HG03521 (cell line): ENCODE results near the gene SRP9.
"Not testable (repeated sequence)": the region's sequence is repeated elsewhere in the genome, so short reads cannot be mapped to it uniquely, and the experiment has no call there.

ENCODE experiments used
- ATAC-seq: cut with Tn5 transposase; IDR thresholded peaks from one replicate; pipeline ENCODE4 v1.9.1; 2021; ENCODE audit warnings: mild to moderate bottlenecking, moderate library complexity; ENCODE audit not compliant: unreplicated experiment

SRP9 gene

GRCh38 chr1:225772848-225773247, 4.8 kb upstream of the SRP9 start:
- no peak for ATAC-seq

GRCh38 chr1:225774281-225775147, 3.1 kb upstream of the SRP9 start:
- no peak for ATAC-seq

DNA sequence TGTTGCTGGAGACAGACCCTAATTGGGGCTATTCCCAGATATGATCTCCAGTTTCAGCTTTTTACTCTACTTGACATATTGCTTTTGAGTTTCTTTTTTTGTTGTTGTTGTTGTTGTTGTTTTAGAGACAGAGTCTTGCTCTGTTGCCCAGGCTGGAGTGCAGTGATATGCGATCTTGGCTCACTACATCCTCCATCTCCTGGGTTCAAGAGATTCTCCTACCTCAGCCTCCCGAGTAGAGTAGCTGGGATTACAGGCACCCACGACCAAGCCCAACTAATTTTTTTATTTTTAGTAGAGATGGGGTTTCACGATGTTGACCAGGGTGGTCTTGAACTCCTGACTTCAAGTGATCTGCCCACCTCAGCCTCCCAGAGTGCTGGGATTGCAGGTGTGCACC, 1.3 kb upstream of the SRP9 start:
- no peak for ATAC-seq

- ATAC-seq = peak; percentile 9
Observed at GRCh38 chr1:225777058-225777582, 506 bp upstream of the SRP9 start.

DNA sequence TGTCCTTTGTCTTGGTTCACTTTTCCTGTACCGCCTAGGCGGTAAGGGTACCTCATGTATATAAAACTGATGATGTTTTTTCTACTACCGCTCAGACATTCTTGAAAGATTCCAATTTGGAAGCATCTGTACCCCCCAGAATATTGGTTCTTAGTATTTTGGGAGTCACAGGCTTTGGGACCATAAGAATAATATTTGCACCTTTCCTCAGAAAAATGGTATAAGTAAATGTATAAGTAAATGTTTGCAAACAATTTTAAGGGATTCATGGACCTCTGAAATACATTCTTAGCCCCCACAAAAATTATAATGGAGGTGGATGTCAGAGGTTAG, 677 bp downstream of the SRP9 start:
- ATAC-seq = no peak

DNA sequence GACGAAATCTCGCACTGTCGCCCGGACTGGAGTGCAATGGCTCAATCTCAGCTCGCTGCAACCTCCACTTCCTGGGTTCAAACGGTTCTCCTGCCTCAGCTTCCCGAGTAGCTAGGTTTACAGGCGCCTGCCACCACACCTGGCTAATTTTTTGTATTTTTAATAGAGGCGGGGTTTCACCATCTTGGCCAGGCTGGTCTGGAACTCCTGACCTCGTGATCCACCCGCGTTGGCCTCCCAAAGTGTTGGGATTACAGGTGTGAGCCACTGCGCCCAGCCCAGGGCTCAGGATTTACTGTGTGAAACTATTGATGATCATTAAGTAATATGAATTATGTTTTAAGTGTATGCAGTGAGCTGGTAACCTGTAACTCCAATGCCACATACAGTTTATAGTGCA, 1.5 kb downstream of the SRP9 start:
- not testable (repeated sequence) for ATAC-seq

DNA sequence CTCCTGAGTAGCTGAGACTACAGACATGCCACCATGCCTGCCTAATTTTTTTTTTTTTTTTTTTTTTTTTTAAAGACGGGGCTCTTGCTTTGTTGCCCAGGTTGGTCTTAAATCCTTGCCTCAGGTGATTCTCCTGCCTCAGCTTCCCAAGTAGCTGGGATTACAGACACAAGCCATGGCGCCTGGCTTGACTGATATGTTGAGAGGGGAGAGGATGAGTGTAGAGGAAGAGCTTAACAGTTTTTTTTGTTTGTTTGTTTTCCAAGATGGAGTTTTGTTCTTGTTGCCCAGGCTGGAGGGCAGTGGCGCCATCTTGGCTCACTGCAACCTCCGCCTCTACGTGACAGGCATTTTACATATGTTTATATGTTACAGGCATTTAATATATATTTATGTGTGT, 2.5 kb downstream of the SRP9 start:
- ATAC-seq = no peak

DNA sequence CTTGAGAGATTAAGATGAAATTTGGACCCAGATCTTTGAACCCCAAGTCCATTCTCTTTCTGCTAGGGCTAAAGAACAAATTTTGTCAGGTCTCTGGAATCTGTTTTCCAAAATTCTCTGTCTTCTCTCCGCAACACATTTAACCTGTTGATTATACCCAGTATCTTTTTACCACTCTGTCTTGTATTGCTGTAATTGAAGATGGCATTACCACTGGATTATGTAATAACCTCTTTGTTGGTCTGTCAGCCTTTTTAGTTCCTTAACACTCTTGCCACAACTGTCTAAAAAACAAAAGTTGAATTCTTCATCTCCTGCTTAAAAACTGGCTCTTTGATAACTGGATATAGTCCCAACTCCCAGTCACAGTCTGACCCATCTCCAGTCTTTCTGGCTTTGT, 3.0 kb downstream of the SRP9 start:
- no peak for ATAC-seq

GRCh38 chr1:225789142-225789541, 11.5 kb downstream of the SRP9 start:
- not testable (repeated sequence) for ATAC-seq

GRCh38 chr1:225794954-225795353, 17.3 kb downstream of the SRP9 start:
- no peak for ATAC-seq

DNA sequence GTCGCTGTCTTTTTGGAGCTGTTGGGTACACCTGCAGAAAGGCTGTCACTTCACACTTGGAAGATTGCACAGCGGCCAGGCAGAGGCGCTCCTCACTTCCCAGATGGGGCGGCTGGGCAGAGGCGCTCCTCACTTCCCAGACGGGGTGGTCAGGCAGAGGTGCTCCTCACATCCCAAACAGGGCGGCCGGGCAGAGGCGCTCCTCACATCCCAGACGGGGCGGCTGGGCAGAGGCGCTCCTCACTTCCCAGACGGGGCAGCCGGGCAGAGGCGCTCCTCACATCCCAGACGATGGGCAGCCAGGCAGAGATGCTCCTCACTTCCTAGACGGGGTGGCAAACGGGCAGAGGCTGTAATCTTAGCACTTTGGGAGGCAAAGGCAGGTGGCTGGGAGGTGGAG, 18.5 kb downstream of the SRP9 start:
- ATAC-seq = not testable (repeated sequence)

DNA sequence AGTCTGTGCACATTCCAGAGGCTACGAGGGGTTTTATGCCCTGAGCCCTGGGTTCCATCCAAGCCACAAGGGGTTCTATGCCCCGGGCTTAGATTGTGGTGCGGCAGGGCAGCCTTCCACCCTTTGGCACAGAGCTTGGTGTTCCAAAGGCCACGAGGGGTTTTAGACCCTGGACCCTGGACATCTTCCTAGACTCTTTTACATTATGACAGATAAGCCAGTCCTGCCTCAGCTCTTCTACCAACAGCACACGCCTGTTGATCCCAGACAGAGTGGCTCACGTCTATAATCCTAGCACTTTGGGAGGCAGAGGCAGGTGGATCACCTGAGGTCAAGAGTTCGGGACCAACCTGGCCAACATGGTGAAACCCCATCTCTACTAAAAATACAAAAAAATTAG, 23.5 kb downstream of the SRP9 start:
- ATAC-seq = not testable (repeated sequence)

DNA sequence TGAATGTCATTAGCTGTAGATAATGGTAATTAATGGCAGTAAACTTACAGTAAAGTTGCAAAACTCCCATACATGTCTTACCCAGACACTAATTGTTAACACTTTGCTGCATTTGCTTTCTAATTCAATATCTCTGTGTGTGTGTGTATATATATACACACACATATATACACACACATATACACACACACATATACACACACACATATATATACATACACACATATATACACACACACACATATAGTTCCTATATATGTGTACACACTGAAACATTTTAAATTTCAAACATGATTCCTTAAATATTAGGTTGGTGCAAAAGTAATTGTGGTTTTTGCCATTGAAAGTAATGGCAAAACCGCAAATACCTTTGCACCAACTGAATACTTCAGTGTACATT, 28.6 kb downstream of the SRP9 start:
- no peak for ATAC-seq

GRCh38 chr1:225806736-225807135, 29.1 kb downstream of the SRP9 start:
- ATAC-seq = not testable (repeated sequence)

- ATAC-seq = no peak
Observed at GRCh38 chr1:225808136-225808535, 30.5 kb downstream of the SRP9 start.

DNA sequence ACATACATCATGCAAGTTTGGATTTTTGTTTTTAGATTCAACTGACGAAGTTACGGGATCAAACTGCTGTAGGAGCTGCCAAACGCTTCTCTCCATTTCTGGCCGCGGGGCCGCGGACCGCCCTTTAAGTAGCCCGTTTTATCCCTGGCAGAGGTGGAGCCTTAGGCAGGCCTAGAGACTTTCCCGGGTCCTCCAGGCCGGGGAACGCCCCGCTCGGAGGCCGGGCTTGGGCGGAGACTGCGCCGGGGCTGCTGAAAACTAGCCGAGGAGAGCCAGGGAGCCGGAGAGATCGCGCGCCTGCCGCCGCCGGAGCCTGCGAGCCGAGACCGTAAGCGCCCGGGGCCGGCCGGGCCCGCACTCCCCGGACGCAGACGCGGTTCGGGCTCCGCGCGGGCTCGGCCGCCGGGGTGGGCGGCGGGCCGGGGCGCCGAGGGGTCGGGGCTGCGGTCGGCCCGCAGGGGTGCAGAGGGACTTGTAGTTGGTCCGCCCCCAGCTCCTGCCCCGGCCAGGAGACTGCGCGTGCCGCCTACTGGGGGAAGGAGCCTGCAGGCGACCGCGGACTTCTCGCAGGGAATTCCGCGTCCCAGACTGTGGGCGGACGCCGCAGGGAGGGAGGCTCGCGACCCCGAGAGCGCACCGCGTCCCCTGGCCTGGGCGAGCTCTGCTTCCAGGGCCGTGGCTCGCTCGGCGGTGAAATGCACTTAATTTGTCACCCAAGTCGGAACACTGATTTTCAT, 32.4 kb downstream of the SRP9 start, which contains the start of gene EPHX1:
TSS of gene EPHX1 (plus strand) at position 283 of the 737 bp plus-strand sequence. CDS start 18,606 bp downstream, outside the sequence.
- peak; percentile 88 for ATAC-seq

DNA sequence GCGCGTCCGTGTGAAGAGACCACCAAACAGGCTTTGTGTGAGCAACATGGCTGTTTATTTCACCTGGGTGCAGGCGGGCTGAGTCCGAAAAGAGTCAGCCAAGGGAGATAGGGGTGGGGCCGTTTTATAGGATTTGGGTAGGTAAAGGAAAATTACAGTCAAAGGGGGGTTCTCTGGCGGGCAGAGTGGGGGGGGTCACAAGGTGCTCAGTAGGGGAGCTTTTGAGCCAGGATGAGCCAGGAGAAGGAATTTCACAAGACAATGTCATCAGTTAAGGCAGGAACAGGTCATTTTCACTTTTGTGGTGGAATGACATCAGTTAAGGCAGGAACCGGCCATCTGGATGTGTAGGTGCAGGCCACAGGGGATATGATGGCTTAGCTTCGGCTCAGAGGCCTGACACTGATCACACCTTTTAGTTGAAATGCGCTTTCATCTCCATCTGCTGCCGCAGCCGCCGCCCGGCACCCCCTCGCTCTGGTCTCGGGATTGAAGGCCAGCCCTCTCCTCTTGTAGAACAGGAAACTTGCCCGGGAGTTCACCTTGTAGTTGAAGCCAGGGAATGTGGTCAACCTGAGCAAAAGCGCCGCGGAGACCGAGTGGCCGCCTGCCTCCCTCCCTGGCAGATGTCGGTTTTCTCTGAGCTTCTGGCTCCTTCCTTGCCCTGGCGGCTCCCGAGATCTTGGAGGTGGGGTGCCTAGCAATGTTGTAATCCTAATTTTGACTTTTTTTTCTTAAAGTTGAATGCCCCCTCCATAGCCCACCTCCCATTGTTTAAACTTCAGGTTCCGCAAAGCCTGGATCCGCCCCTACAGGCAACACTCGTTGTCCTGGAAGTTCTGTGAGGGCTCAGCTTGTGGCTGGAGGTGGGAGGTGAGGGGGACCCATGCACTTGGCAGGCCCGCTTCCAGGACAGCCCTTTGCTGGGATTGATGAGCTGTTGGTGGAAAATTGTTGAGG, 33.2 kb downstream of the SRP9 start:
- ATAC-seq = not testable (repeated sequence)

GRCh38 chr1:225811622-225812487, 34.2 kb downstream of the SRP9 start:
- no peak for ATAC-seq

- no peak for ATAC-seq
Observed at GRCh38 chr1:225812488-225813213, 35.0 kb downstream of the SRP9 start.
